ENCODE data around the gene CLSTN2. TPM values are rescaled to one million over a fixed set of nuclear protein-coding genes. Genes with fewer than 3 reads are reported as not detected.

The CLSTN2 gene
- total RNA-seq, 1 experiment from 2014 or later = 0.68 TPM

- H2BK5ac ChIP-seq (ENCODE audit: insufficient read length, low read length) = no peak overlapping the region
- H3K27ac ChIP-seq (ENCODE audit: insufficient read length, low read depth, low read length) = no peak overlapping the region
- no peak overlapping the region for H2BK120ac ChIP-seq (ENCODE audit: low read depth, low read length, poor library complexity, severe bottlenecking)
- TF ChIP-seq CTCF (conservative IDR thresholded peaks at IDR 0.05) = no peak
- no peak overlapping the region for H3K23ac ChIP-seq (ENCODE audit: insufficient read length, low read depth, low read length)
- no peak overlapping the region for H3K4ac ChIP-seq (ENCODE audit: low read depth, low read length)
- no peak overlapping the region for H3K9ac ChIP-seq (ENCODE audit: extremely low read depth, insufficient read length, low read length)
- no peak for DNase-seq
- H3K79me1 ChIP-seq (ENCODE audit: insufficient read depth, low read depth, low read length, poor library complexity, severe bottlenecking) = no peaks in the 10 kb centered on the region
- H3T11ph ChIP-seq (ENCODE audit: low read length) = no peak overlapping the region
- Mint-ChIP-seq H3K27ac (peak overlapping the region in 1 of 3 experiments; percentile 26; a peak in 1 of 7 replicates), H3K36me3 (ENCODE audit: insufficient read depth in 1 of 3, low read depth in 3 of 3) (no peaks in the 10 kb centered on the region), H3K4me3 (no peak overlapping the region), H3K9me3 (0 out of 5 replicates have a peak, but pooled peaks cover 0 to under 1% of the 10 kb centered on the region in 2 experiments), H3K4me1 (peaks cover 3% of the 10 kb centered on the region in 2 experiments; a peak in 3 of 4 replicates), H3K27me3 (ENCODE audit: low read depth) (no peaks in the 10 kb centered on the region)
- no peak overlapping the region for H2AK5ac ChIP-seq (ENCODE audit: insufficient read length, low read length)
- no peak overlapping the region for H3K56ac ChIP-seq (ENCODE audit: insufficient read length, low read depth, low read length)
- H2BK12ac ChIP-seq (ENCODE audit: insufficient read length, low read depth, low read length) = no peak overlapping the region
- no peak overlapping the region for H4K5ac ChIP-seq (ENCODE audit: insufficient read length, low read depth, low read length)
- H3K4me2 ChIP-seq (ENCODE audit: insufficient read depth, insufficient read length, low read length) = no peak overlapping the region
- H3K79me2 ChIP-seq (ENCODE audit: insufficient read depth, low read length) = no peaks in the 10 kb centered on the region
- H3K23me2 ChIP-seq (ENCODE audit: insufficient read length, low read depth, low read length, poor library complexity, severe bottlenecking) = no peaks in the 10 kb centered on the region
- no peak overlapping the region for H4K91ac ChIP-seq (ENCODE audit: insufficient read length, low read depth, low read length)
- H2BK20ac ChIP-seq (ENCODE audit: low read depth, low read length, poor library complexity, severe bottlenecking) = no peak overlapping the region
- H4K8ac ChIP-seq (replicated peaks; ENCODE audit: insufficient read length, low read depth, low read length) = no peak overlapping the region
- no peaks in the 10 kb centered on the region for H4K20me1 ChIP-seq (ENCODE audit: control insufficient read depth, insufficient read depth, insufficient read length)
- H2AFZ ChIP-seq (ENCODE audit: low read length) = no peak overlapping the region
- no peak overlapping the region for H3K14ac ChIP-seq (ENCODE audit: insufficient read depth, low read length)
- H2BK15ac ChIP-seq (ENCODE audit: low read depth, low read length) = no peak overlapping the region
- no peaks in the 10 kb centered on the region for H3K27me3 ChIP-seq (ENCODE audit: insufficient read depth, low read length)
- no CpG with 5 or more reads among the region's 5 CpGs for whole genome bisulfite sequencing (ENCODE audit: extremely low coverage, insufficient read length, low lambda C conversion rate)
- peaks cover 3% of the 10 kb centered on the region; the same call in 1 of the 2 replicates for H3K4me1 ChIP-seq (ENCODE audit: insufficient read depth, low read length)
- no peak overlapping the region for H3K18ac ChIP-seq (ENCODE audit: insufficient read length, low read depth, low read length)
- H3K9me3 ChIP-seq (ENCODE audit: control insufficient read depth, low read depth, low read length) = no peaks in the 10 kb centered on the region
Observed at GRCh38 chr3:140368223-140368811, 433.3 kb downstream of the CLSTN2 start.

All from H9 (cell line).